Esophagus muscularis mucosa (tissue), 4 donors: ENCODE measurements around the gene DNAJC16. TPM values are rescaled to one million over a fixed set of nuclear protein-coding genes. Genes with fewer than 3 reads are reported as not detected.
"Not testable (repeated sequence)": the region's sequence is repeated elsewhere in the genome, so short reads cannot be mapped to it uniquely, and the experiment has no call there.

Experiments used
- DNase-seq: peaks from one replicate; pipeline ENCODE4 v3.0.0-alpha.2; 2017; ENCODE audit errors: extremely low spot score
- H3K27ac ChIP-seq, 4 donors: fragments of 200-600 bp; sonication (generic); replicated peaks in 1 of 4; 1 replicate in 3 of 4; 2 replicates in 1 of 4; pipeline ENCODE4 v1.5.1; 2016 to 2019; ENCODE audit warnings: mild to moderate bottlenecking in 1 of 4
- H3K27me3 ChIP-seq, 4 donors: fragments of 200-600 bp; sonication (generic); one replicate each; pipeline versions ENCODE4 v1.5.1 to v1.6.0; 2016 to 2019
- H3K36me3 ChIP-seq, 4 donors: fragments of 200-600 bp; sonication (generic); one replicate each; pipeline ENCODE4 v1.5.1; 2016 to 2019
- H3K4me1 ChIP-seq, 4 donors: fragments of 200-600 bp; sonication (generic); one replicate each; pipeline ENCODE4 v1.5.1; 2016 to 2019
- H3K4me3 ChIP-seq, 4 donors: fragments of 200-600 bp; sonication (generic); 1 replicate in 2 of 4; 2 replicates in 2 of 4; pipeline ENCODE4 v1.5.1; 2016 to 2019; ENCODE audit warnings: mild to moderate bottlenecking in 4 of 4, moderate library complexity in 1 of 4
- H3K9me3 ChIP-seq, 4 donors: fragments of 200-600 bp; sonication (generic); 1 replicate in 3 of 4; 2 replicates in 1 of 4; pipeline ENCODE4 v1.5.1; 2016 to 2019
- EP300 ChIP-seq: sonication (generic); formaldehyde crosslinking; IDR thresholded peaks from one replicate; pipeline ENCODE4 v1.6.1; 2017; ENCODE audit warnings: antibody characterized with exemption
- POLR2A ChIP-seq: fragments of 450-650 bp; IDR thresholded peaks from one replicate; pipeline ENCODE4 v1.6.1; 2017; ENCODE audit warnings: antibody characterized with exemption, moderate library complexity, mild to moderate bottlenecking, low read depth
- POLR2AphosphoS5 ChIP-seq, 2 donors: sonication (generic); formaldehyde crosslinking; IDR thresholded peaks; one replicate each; pipeline ENCODE4 v1.6.1; 2017; ENCODE audit warnings: antibody characterized with exemption in 2 of 2
- WGBS: methylation state at CpG from one replicate; pipeline ENCODE4 v1.1.5; 2018; 5-methylcytosine and 5-hydroxymethylcytosine counted together
- intact Hi-C: fragments of 100-400 bp; cut with DNase I; formaldehyde crosslinking; loops from one replicate; pipeline ENCODE4 v1.15.1; 2023
- total RNA-seq, 4 donors: library from RNA; depleted of rRNA; stranded (reverse); fragments of >200 nt; gene quantifications; one replicate each; pipeline versions ENCODE4 v1.1.0 to v1.2.1, GENCODE V29; 2016
- TF ChIP-seq, protein P1 (sequence below), 3 experiments: fragments of 200-600 bp in 2 of 3; fragments of 450-650 bp in 1 of 3; sonication (generic) in 2 of 3; IDR thresholded peaks; one replicate each; pipeline ENCODE4 v1.5.1; 2017 to 2019; ENCODE audit warnings: antibody characterized with exemption in 3 of 3, mild to moderate bottlenecking in 2 of 3, moderate library complexity in 1 of 3

The DNAJC16 gene
- total RNA-seq, 4 donors from 2014 or later, result 12.0 to 13.0 (median 12.4) TPM

DNA sequence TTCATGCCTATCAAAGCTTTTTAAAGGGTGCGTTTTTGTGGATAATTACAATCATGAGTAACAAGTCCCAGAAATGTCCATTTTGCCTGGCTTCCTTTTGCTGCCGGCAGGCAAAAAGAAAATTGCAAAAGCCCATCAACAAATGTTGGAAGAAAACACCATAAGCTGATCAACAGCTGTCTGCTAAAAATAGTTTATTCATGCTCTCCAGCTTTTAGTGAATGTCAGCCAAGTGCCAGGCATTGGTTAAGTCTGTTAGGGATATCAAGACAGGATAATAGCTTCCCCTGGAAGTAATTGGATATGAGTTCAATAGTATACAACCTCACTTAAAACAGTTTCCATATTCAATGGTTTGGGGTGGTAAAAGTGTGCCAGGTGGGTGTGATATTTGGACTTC, 71.8 kb downstream of the DNAJC16 start:
- Histone ChIP-seq H3K4me1 (peaks cover 10 to 17% (median 15%) of the 10 kb centered on the region in 4 donors), H3K27ac (no peak overlapping the region), H3K9me3 (no peaks in the 10 kb centered on the region), H3K27me3 (no peaks in the 10 kb centered on the region), H3K4me3 (no peak overlapping the region), H3K36me3 (no peaks in the 10 kb centered on the region)
- TF ChIP-seq POLR2A (no peak), EP300 (no peak), POLR2AphosphoS5 (IDR thresholded peaks at IDR 0.05) (no peak)
- TF ChIP-seq, protein P1, sequence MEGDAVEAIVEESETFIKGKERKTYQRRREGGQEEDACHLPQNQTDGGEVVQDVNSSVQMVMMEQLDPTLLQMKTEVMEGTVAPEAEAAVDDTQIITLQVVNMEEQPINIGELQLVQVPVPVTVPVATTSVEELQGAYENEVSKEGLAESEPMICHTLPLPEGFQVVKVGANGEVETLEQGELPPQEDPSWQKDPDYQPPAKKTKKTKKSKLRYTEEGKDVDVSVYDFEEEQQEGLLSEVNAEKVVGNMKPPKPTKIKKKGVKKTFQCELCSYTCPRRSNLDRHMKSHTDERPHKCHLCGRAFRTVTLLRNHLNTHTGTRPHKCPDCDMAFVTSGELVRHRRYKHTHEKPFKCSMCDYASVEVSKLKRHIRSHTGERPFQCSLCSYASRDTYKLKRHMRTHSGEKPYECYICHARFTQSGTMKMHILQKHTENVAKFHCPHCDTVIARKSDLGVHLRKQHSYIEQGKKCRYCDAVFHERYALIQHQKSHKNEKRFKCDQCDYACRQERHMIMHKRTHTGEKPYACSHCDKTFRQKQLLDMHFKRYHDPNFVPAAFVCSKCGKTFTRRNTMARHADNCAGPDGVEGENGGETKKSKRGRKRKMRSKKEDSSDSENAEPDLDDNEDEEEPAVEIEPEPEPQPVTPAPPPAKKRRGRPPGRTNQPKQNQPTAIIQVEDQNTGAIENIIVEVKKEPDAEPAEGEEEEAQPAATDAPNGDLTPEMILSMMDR (IDR thresholded peaks at IDR 0.05), result no peak
- WGBS, result 60% methylated on average over 2 of the region's 2 CpGs
- intact Hi-C loops, result no loop called here
- no peak for DNase-seq

DNA sequence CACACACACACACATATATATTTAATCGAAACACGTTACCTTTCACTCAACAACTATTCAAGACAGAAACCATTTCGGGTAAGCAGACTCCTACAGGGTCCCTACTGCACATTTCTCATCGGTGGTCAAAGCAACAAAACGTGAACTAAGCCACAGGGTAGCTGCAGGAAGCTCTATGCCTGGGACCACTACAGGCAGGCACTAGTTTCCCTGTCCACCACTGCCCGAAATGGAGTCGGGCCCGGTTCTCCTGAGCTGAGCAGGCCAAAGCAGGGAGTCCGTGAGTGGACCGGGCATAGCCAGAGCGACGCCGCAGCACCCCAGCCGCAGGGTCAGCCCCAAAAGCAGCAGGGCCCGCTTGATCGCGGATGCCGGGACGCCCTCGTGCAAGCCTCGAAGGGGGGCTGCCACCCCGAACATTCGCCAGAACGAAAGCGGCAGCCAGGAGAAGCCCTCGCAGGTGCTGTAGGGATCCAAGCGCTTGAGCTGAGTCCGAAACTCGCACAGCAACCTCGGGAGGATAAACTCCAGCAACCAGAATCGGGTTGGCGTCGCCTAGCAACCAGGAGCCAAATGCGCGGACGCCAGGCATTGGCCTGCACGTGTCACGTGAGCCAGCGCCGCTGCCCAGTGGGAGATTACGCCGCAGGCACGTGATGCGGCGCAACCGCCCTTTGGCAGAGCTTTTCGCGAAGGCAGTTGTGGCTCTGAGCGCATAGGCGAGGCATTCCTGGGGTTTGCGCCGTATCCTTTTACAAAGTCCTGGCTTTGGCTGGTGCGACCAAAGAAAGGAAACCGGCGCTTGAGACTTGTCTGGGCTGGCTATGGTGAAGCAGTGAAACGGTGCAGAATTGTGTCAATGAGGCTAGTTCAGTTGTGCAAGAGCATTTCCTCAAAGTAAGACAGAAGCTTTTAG, 76.7 kb downstream of the DNAJC16 start:
- H3K27ac ChIP-seq, result peak overlapping the region; percentile 80 to 87 (median 85)
- H3K9me3 ChIP-seq, result no peaks in the 10 kb centered on the region
- H3K4me1 ChIP-seq, result peaks cover 5 to 23% (median 19%) of the 10 kb centered on the region in 4 donors
- H3K36me3 ChIP-seq, result no peaks in the 10 kb centered on the region
- TF ChIP-seq, protein P1 (IDR thresholded peaks at IDR 0.05), result no peak
- peak; percentile 87 to 96 for TF ChIP-seq POLR2AphosphoS5 (IDR thresholded peaks at IDR 0.05)
- peak; percentile 99 for DNase-seq
- H3K4me3 ChIP-seq, result peak overlapping the region; percentile 68 to 85 (median 78)
- no peaks in the 10 kb centered on the region for H3K27me3 ChIP-seq
- WGBS, result 2% methylated on average over 30 of the region's 56 CpGs
- intact Hi-C loops, result loop anchor here (5.0 kb wide), 1 partner anchor 139 kb away; the partner anchor contains the start of gene TMEM82

DNA sequence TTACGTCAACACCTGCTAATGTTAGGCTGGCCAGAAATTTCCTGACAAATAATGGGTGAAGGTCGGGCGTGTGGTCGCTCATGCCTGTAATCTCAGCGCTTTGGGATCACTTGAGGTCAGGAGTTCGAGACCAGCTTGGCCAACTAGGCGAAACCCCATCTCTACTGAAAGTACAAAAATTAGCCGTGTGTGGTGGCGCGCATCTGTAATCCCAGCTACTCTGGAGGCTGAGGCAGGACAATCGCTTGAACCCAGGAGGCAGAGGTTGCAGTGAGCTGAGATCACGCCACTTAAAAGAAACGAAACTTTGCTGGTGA, 77.3 kb downstream of the DNAJC16 start:
- not testable (repeated sequence) for DNase-seq
- intact Hi-C loops, result loop anchor here (5.0 kb wide), 1 partner anchor 138 kb away; the partner anchor contains the start of gene TMEM82
- WGBS, result 74% methylated on average over 13 of the region's 13 CpGs

DNA sequence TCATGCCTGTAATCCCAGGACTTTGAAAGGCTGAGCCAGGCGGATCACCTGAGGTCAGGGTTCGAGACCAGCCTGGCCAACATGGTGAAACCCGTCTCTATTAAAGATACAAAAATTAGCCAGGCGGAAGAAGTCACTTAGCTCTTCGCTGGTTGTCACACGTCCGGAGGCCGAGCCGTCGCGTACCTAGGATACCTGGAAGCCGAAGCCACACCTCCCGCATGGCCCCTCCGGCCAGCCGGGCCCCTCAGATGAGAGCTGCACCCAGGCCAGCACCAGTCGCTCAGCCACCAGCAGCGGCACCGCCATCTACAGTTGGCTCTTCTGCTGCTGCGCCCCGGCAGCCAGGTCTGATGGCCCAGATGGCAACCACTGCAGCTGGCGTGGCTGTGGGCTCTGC, 77.8 kb downstream of the DNAJC16 start:
- H3K9me3 ChIP-seq, result not testable (repeated sequence)

More for the DNA sequence above, 77.3 kb downstream of the DNAJC16 start:
- H3K27me3 ChIP-seq, H3K36me3 ChIP-seq, H3K9me3 ChIP-seq: not testable (repeated sequence)
- Histone ChIP-seq H3K4me1 (peaks cover 5 to 23% (median 19%) of the 10 kb centered on the region in 4 donors), H3K4me3 (peak overlapping the region; percentile 68 to 85 (median 78)), H3K27ac (peak overlapping the region; percentile 80 to 87 (median 85))

DNA sequence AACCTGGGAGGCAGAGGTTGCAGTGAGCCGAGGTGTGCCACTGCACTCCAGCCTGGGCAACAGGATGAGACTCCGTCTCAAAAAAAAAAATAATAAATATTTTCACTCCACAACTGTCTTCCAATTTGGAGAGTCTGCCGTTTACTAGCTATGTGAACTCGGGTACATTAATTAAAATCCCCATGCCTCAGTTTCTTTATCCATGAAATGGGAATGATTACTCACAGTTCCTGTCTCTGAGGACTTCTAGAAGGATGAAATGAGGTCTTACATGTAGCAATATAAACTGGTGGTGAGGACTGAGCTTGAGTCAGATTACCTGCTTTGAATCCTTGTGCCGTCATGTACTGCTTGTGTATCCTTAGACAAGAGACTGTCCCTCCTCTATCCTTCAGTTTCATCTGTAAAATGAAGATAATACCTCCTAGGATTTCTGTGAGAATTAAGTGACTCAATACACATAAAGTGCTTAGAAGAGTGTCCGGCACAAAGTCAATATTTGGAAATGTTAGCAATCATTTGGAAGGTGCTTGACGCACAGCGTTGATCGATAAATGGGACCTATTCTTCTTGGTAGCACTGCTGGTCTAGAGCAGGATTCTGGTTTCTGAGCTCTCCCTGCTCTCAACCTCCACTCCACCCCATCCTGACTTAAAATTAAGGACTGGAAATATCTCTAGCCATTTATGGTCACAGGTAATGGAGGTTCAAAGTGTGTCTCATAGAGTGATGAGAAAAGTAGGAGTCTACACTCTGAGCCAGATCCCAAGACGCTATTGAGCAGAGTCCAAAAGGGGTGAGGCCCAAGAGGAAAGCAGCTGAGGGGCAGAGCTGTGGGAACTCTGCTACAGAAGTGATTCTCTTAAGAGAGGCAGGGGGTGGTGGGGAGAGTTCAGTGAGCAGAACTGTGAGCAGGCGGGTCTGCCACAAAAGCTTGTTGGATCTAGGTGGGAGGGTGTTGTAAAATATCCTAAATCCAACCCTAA, 79.0 kb downstream of the DNAJC16 start:
- TF ChIP-seq, protein P1 (IDR thresholded peaks at IDR 0.05), result no peak
- TF ChIP-seq EP300, result no peak
- no peak for TF ChIP-seq POLR2A
- DNase-seq, result no peak
- WGBS, result 82% methylated on average over 11 of the region's 11 CpGs

More for the DNA sequence above, 77.8 kb downstream of the DNAJC16 start:
- not testable (repeated sequence) for H3K27ac ChIP-seq, H3K36me3 ChIP-seq, DNase-seq, H3K4me3 ChIP-seq, H3K27me3 ChIP-seq
- peaks cover 5 to 23% (median 19%) of the 10 kb centered on the region in 4 donors for H3K4me1 ChIP-seq
- intact Hi-C loops, result loop anchor here (5.0 kb wide), 1 partner anchor 138 kb away; the partner anchor contains the start of gene TMEM82
- 95% methylated on average over 18 of the region's 21 CpGs for WGBS

More for the DNA sequence above, 79.0 kb downstream of the DNAJC16 start:
- Histone ChIP-seq H3K4me3 (no peak overlapping the region), H3K27ac (no peak overlapping the region), H3K36me3 (no peaks in the 10 kb centered on the region), H3K4me1 (peaks cover 5 to 23% (median 19%) of the 10 kb centered on the region in 4 donors), H3K27me3 (no peaks in the 10 kb centered on the region), H3K9me3 (no peaks in the 10 kb centered on the region)
- intact Hi-C loops, result no loop called here
